Tibial nerve (tissue), 3 donors: ENCODE data around the gene UBAP1L.
A peak's percentile ranks its signal among the peaks of the same experiment; 100 is the strongest.

Experiments used
- CTCF ChIP-seq, 5 experiments: fragments of 200-600 bp in 3 of 5; fragments of 450-650 bp in 2 of 5; sonication (generic) in 3 of 5; IDR thresholded peaks; one replicate each; pipeline ENCODE4 v1.5.1; 2016 to 2019; ENCODE audit warnings: antibody characterized with exemption in 5 of 5, mild to moderate bottlenecking in 3 of 5, moderate library complexity in 2 of 5
- POLR2A ChIP-seq, 2 donors: fragments of 450-650 bp; IDR thresholded peaks; one replicate each; pipeline ENCODE4 v1.6.1; 2017; ENCODE audit warnings: antibody characterized with exemption in 2 of 2, mild to moderate bottlenecking in 2 of 2, moderate library complexity in 2 of 2

GRCh38 chr15:65067645-65068402 is 47.2 kb downstream of the UBAP1L start, which contains the start of gene RASL12:
- no peak for TF ChIP-seq CTCF (IDR thresholded peaks at IDR 0.05)
- peak in 1 of 2 donors; percentile 57 for TF ChIP-seq POLR2A (IDR thresholded peaks at IDR 0.05)
